GM21390 (cell line): Measurements from ENCODE around the gene FAM227A.

ENCODE experiments used
- ATAC-seq: cut with Tn5 transposase; IDR thresholded peaks from one replicate; pipeline ENCODE4 v1.9.1; 2021; ENCODE audit not compliant: unreplicated experiment

FAM227A gene

DNA sequence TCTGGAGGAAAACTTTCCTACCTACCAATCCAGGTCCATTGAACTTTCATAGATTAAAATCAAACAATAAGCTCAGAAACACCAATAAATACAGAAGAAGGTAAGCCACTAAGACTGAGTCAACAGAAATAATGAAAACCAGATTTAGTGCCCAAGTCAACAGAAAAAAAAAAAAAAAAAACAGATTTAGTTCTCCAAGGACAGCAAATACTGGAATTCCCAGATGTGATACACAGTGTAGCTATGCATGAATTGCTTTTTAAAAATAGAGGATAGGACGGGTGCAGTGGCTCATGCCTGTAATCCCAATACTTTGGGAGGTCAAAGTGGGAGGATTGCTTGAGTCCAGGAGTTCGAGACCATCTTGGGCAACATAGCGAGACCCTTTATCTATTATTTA lies 101.9 kb downstream of the FAM227A start:
- no peak for ATAC-seq

DNA sequence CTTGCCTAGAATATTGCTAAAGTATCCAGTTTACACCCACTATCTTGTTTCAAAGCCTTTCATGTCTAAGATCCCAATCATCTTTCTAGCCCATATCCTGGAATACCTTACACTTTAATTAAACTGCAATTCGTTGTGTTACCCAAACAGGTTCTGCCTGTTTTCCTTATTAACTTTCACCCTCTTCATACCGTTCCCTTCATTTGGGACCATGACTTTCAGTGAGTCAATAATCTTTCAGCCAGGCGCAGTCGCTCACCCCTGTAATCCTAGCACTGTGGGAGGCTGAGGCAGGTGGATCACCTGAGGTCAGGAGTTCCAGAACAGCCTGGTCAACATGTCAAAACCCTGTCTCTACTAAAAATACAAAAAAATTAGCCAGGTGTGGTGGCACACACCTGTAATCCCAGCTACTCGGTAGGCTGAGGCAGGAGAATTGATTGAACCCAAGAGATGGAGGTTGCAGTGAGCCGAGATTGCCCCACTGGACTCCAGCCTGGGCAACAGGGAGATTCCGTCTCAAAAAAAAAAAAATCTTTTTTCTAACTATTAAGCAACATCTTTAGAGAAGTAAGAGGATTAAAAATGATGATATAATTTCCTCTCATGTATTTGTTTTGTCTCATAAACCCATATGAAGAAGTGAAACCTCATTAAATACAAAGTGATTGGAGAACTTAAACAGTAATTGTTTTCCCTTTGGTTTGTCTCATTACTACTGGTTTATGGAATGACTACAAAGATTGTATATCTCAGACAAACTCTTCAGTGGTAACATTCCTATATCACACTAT lies 106.9 kb downstream of the FAM227A start:
- no peak for ATAC-seq

- no peak for ATAC-seq
Measured at GRCh38 chr22:38540701-38541100, 115.5 kb downstream of the FAM227A start.

GRCh38 chr22:38531251-38531938 lies 124.8 kb downstream of the FAM227A start:
- ATAC-seq, result no peak
